NCI-H446 (cell line): ENCODE results near the gene DCP1B.

Experiments
- DNase-seq, 2 experiments: peaks; one replicate each; lab custom pipeline; 2025; lab: John Stamatoyannopoulos, UW

DCP1B gene

DNA sequence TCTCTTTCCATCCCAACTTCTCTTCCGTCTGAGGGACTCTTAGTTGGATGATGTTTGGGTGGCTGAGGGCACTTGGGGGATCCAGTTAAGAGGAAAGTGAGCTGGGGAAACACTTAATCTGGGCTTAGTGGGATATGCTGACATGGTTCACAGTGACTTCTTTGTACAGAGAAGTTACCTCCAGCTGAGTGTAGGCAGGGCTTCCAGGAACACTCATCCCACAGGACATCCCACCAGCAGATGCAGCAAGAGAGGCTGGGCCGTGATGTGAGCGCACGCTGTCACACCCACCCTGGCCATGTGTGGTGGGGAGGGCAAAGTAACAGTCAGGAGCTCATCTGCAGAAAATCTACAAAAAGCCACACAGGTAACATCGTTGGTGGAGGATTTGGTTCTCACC lies 85.0 kb downstream of the DCP1B start:
- DNase-seq = no peak

DNA sequence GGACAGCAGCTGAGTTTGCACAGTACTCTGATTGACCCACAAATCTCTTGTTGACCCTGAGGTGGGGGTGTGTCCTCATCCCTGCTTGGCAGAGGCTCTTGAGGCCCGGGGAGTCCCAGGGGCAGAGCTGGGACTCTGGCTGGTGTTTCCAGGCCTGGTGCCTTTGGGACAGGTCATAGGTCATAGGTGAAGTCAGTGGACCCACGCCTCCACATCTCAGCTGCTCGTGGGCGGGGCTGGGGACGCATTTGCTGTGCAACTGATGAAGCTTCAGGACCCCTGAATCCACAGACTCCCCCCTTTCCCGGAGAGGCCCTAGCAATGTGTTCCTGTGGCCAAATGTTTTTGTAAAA lies 85.4 kb downstream of the DCP1B start:
- no peak for DNase-seq

DNA sequence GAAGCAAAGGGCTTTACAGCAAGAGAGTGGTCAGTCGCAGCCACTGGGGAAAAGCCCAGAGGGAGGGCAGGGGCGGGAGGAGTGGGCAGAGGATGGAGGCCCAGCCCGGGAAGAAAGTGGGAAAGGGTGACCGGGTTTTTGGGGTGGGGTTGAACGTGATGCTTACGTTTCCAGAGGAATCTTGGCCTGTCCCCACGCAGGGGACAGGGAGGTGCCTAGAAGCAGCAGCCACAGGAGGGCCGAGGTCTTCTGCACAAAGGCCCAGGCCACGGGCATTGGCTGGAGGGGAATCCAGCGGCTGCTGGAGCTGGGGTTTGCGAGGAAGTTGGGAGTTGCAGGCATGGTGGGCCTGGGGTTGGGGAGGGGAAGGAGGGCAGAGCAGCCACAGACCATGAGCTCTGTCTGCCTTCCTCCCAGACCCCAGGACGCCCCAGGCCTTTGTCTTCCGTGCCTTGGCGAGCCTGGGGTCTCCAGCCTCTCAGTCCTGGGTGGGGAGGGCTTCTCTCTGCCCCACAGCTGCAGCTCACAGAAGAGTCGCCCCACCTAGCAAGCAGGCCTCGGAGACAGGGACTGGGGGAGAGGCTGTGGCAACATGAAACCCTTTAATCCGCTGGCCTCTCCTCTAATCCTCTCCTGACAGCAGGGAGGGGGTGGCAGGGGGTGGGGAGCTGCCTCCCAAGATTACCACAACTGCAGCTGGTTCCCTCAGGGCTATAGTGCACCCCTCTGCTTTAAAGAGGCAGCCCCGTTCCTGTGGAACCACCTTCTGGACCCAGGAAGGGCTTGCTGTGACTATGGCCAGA lies 86.0 kb downstream of the DCP1B start, which contains the start of gene CACNA2D4:
Gene CACNA2D4, minus strand, starts transcription at position 572 of the 803 bp plus-strand sequence. Its CDS starts 179 bp downstream, at position 393.
- DNase-seq = no peak

DNA sequence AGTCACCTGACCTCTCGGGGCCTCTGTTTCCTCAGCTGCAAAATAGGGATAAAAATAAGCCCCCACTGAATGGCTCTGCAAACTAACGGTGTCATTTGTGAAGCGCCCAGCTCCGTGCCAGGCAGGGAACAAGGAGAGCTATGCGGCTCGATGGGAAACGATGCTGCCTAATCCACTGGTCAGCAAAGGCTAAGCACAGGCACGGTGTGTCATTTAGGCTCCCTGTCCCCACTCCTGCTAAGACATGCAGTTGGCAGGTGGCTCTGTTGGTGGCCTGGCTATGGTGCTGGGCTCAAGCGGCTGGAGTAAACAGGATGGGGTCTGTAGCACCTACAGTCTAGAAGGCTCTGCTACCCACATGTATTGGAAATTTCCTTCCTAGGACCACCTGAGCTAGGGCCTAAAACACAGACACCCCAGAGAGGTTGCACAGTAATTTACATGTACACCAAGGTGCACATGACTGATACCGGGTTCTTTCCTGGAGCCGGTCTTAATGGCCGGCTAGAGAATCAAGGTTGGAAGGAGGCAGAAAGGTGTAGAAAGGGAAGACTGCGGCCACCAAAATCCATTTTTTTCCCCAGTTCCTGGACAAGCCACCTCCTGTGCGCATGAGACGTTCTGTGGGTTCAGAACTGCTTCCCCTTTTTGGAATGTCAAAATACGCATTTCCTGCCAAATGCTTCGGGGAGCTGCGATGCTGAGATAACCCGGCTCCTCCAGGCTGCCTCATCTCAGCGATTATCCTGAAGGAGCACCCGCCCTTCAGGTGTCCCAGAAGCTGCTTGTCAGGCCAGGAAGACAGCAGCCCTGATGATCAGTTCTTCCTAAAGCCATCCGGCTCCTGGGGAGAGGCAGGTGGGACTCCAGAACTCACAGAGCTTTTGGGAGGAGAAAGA lies 86.8 kb downstream of the DCP1B start:
- no peak for DNase-seq

DNA sequence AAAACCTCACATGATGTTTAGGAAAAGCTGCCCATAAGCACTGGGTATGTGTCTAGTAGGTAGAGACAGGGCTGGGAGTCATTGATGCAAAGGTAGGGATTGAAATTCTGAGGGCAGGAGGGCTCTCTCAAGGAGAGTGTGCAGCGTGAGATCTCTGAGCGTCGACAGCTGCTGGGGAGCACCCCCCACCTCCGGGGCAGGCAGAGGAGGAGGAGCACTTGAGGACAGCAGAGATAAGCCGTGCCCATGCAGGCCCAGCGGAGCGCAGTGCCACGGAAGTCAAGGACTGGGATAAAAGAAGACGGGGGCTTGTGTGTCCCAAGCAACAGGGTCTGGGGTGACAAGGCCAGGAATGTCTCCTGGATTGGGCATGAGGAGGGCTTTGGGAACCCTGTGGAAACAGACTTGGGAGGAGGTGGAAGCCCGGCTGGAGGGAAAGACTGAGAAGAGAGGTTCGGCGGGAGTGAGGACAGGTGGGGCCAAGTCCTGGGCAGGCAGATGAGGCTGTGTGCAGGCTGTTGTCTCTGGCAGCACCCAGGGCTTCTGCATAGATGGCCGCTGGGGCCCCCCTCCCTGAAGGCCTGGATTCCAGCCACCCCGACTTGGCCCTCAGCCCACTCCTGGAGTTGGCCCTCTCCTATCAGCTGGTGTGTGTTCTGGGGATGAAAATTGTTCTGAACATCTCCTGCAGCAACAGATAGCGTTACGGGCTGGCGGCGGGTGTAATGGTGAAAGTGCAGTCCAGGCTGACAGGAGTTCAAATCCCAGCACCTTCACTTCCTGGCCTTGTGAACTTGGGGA lies 87.7 kb downstream of the DCP1B start:
- DNase-seq = peak; percentile 82 to 91

DNA sequence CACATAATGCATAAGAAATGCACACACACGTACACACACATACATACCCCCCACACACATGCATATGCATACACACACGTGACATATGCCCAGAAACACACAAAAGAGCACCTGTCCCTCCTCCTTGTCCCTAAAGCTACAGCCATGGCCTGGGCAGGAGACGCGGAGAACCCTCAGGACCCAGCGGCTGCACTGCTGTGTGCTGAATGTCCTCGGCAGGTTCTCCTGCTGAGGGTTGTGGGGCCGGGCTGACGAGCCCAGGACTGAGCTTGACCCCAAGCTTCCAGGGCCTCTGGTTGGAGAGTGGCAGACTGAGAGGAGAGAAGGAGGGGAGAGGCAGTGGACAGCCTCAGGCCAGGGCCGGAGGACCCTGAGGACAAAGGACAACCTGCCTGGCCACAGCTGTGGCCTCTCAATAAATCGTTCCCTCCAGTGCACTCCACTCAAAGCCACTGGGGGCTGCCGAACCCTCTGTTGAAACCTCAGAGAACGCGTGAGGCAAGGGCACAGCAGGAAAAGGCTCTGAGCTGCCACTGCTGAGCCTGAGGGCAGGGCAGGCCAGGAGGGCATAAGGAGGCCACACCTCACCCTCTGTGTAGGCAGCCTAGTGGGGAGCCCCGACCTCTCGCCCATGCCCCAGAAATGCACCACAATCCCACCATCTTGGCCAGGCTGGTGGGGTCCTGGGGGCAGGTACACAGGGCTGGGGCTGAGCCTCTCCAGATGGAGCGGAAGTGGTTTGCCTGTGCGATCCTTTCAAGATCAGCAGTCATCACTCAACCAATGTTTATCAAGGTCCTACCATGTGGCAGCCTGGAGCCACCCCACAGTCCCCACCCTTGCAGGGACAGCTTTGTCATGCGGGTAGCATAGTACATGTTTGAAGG lies 88.9 kb downstream of the DCP1B start:
- DNase-seq = no peak

DNA sequence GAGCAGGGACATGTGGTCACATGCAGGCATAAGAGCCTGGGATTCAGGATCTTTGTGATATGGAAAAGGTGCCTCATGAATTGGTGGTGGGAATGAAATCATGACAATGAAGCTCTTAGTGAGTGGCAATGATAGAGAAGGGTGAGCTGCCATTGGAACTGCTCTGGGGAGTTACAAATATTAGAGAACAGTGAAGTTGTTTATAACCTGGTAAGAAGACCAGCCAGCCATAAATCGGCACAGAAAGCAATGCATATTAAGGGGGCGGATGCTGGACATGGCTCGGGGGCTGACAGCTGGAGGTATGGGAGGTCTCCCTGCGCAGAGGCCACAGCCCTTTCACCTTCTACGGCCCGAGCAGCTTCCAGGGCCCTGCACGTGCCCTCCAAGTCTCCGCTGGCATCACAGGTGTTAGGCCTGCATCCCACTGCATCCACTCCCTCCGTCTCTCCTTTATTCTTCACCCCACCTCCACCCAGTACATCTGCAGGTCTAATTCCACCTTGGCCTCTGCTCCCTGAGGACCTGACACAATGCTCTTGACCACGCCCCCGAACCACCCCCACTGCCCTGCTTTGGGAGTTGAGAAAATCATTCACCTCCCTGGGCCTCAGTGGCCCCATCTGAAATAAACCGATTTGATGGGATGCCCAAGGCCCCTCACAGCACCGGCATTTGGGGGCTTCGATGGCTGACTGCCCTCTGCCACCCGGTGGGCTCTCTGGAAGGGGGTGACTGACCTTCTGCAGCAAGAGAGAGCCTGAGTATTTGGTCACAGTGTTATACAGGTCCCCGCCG lies 89.9 kb downstream of the DCP1B start:
- DNase-seq = no peak

DNA sequence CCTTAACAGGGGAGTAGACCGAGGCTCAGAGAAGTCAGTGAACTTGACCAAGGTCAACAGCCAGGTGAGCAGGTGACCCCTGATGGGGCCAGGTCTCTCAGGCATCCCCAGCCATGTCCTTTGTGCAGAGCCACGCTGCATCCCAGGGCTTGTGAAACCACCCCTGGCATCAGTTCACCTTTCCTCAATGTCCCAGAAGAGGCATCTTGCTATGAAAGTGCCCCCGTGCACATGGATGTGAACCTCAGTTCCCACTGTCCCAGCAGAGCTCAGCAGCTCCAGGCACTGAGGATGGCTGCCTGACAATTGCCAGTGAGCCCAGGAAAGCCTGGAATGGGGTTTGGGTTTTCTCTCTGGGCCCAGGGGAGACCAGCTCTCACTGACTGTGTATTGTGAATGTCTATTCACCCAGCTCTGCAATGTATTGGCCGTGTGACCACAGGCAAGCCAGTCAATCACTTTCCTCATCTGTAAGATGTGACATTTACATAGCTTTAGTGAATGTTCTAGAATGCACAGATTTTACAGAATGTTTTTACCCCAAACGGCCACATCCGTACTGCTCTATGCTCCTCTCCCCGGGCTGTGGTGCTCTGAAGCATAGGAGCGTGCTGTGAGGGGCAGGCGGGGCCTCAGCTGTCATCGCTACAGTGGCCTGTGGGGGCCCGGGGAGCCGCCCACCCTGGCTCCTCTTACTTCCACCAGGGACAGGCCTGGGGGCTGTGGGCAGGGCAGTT lies 90.7 kb downstream of the DCP1B start:
- no peak for DNase-seq

DNA sequence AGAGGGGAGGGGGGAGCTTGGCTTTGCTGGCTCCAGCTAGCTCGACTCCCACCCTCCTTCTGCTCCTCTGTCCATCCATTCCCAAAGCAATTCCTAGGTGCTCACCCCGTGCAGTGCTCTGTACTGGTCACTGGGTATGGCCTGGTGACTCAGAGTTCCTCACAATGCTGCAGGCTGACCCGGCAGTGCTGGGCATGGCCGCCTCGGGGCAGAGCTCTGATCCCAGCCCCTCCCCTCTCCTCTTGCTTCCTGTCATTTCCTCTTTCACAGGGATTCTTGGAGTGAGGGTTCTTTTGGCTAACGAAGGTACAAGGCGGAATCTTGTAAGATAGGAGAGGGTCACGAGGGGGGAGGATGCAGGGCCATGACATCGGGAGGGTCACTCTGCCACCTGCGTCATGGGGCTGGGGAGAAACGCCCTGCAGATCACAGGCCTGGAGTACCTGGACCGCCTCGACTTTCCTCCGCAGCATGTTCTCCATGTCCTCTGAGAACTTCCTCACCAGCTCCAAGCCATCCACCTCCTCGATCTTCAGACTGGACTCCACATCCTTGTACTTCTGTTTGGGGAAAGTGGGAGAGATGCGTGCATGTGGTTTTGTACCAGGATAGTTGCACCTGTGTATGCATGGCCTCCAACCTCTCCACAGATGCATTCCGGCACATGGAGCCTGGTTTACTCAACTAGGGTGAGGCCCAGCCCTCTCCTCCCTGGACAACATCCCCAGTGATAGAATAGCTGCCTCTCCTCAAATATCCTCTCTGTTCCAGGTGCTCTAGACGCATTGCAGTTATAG lies 91.5 kb downstream of the DCP1B start:
- no peak for DNase-seq

DNA sequence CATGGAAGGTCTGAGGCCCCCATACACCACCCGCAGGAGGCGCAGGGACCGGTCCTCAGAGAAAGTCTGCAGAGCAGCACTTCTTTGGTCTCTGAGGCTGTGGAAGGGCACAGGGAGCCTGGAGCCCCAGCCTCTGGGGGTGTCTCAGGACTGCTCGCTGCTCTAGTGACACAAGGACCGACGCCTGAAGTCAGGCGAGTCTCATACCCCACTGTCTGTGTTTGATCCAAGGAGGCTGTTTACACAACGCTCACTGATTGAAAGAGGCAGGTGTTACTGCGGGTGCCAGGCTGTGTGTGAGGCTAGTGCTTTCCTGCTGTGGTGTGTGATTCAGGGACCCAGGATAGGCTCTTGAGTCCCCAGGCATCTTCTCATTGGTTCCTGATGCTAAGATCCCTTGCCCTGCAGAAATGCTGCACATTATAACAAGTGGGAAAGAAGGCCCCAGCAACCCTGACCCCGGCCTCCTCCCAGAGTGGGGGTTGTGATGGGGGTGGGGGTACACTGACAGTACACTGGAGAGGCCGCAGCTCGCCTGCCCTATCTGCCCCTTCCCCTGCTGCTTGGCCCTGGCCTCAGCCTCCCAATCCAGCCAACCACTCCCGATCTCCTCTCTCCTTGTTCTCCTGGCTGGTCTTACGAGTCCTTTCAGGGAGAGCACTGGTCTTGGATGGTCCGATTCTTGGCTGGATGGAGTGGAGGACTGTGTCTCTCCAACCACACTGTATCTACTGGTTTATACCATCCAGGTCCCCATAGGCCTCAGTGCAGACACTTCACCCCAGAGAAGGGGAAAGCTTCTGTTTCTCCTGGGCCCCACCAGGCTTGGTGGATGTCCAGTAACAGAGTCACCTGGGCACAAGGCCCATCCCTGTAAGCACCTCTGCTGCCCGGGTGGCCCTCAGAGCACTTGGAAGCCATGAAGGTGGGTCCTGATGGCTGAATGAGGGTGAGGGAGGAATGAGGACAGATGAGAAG lies 92.4 kb downstream of the DCP1B start:
- no peak for DNase-seq

DNA sequence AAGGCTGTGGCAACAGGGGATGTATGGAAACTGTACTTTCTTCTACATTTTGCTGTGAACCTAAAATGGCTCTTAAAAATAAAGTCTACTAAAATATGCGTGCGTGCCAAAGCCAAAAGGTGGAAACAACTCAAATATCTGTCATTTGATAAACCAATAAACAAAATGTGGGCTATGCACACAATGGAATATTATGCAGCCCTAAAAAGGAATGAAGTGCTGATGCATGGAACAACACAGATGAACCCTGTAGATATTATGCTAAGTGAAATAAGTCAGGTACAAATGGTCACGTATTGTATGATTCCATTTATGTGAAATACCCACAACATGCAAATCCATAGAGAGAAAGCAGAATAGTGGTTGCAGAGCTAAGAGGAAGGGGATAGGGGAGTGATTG lies 93.8 kb downstream of the DCP1B start:
- DNase-seq = no peak

DNA sequence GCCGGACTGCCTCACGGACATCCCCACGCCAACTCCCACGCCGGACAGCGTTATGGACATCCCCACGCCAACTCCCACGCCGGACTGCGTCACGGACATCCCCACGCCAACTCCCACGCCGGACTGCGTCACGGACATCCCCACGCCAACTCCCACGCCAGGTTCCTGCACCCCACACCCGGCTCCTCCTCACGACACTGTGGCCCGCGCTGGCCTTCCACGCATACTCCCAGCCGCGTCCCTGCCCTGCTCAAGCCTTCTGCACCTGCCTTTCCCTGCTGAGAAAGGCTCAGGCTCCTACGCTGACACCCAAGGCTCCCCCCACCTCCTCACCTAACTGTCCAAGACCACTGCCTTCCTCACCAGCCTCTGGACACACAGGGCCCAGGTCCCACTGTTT lies 95.5 kb downstream of the DCP1B start:
- DNase-seq = no peak

DNA sequence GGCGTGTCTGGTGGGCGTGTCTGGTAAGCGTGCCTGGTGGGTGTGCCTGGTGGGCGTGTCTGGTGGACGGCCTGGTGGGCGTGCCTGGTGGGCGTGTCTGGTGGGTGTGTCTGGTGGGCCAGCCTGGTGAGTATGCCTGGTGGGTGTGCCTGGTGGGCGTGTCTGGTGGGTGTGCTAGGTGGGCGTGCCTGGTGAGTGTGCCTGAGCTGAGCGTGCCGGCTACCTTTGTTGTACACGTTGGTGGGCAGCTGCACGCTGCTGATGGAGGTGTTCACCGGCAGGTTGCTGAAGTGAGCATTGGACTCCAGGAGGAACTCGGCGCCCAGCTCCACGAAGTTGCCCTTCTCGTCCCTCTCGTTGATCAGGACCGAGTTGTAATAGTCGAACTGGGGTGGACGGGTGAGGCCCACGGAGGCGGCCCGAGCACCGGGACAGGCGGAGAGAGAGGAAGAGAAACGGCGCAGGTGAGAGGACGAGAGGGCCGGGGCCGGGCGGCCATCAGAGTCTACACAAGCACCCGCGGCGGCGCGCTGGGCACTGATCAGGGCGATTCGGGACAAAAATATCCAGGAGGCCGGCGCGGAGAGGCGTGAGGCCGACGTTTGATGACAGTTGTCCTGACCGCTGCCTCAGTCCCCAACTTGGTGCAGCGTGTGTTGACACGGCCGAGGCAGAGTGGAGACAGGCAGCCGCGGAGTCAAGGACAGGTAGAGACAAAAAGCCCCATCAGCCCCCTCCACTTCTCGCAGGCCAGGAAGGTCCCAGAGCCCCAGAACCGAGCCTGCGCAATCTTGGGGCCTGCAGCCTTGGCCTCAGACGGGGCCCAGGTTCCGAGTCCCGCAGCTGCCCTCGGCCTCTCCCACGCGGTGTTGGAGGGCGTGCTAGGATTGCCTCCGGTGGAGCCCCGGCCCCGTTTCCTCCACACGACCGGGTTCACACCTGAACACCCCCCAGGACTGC lies 96.3 kb downstream of the DCP1B start:
- DNase-seq = no peak

DNA sequence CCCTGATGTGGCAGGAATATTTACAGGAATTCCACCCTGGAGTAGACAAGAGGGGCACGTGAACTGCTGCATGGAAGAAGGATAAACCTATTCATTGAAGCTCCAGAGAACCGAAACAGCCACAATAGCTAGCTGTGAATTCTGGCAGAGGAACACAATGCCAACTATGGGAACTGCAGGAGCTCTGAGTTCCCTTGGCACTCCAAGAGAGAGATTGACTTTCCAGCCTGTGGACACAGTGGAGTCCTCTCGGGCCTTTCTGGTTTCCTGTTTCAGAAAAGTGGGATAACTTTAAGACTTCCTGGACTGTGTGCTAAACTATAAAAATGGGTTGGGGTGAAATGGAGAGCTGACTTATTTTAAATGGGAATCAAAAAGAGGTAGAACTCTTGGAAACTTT lies 97.7 kb downstream of the DCP1B start:
- DNase-seq = peak in 1 of 2 experiments; percentile 22

DNA sequence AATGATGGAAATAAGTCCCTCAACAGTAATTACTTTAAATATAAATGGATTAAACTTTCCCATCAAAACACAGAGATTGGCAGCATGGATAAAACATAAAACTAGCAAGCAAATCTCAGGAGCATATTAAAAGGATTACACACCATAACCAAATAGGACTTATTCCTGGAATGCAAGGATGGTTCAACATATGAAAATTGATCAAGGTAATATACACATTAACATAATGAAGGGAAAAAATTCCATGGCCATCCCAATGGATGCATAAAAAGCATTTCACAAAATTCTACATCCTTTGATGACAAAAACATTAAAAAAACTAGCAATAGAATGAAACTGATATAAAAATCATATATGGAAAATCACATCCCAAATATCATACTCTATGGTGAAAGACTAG lies 99.4 kb downstream of the DCP1B start:
- no peak for DNase-seq

DNA sequence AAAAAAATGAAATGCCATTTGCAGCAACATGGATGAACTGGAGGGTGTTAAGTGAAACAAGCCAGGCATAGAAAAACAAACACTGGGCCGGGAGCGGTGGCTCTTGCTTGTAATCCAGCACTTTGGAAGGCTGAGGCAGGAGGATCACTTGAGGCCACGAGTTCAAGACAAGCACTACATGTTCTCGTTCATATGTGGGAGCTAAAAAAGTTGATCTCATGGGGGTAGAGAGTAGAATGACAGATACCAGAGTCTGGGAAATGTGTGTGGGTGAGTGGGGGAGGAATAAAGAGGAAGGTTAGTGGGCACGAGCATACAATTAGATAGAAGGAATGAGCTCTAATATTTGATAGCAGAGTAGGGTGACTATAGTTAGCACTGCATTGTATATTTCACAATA lies 107.3 kb downstream of the DCP1B start:
- no peak for DNase-seq
